IPS-NIHi7 (cell line): Measurements from ENCODE around the gene IYD.
"Not testable (repeated sequence)": the region's sequence is repeated elsewhere in the genome, so short reads cannot be mapped to it uniquely, and the experiment has no call there.

Experiments
- DNase-seq: peaks from one replicate; pipeline ENCODE4 v3.0.0; 2012; ENCODE audit warnings: mixed read lengths; ENCODE audit errors: extremely low spot score

Gene IYD

GRCh38 chr6:150352321-150353296 is 16.2 kb upstream of the IYD start:
- DNase-seq = no peak

GRCh38 chr6:150353445-150353844 is 15.4 kb upstream of the IYD start:
- DNase-seq = no peak

- no peak for DNase-seq
Observed at GRCh38 chr6:150354754-150355571, 13.8 kb upstream of the IYD start.

DNA sequence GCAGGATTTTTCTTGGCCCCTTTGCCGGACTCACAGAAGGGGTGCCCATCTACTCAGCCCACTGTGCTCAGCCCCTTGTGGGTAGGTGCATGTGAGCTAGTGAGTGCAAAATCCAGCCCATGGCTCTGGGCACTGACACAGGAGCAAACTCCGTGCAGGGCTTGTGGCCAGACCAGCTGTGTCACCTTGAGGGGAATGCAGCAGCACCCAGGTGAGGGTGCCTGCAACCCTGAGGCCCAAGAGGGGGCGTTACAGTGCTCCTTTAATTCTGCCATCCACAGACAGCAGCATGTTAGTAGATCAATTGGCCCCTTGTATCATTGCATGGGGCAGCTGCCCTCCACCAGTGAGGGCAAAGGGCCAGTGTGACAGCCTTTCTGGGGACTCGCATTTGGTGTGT is 12.9 kb upstream of the IYD start:
- DNase-seq = no peak

DNA sequence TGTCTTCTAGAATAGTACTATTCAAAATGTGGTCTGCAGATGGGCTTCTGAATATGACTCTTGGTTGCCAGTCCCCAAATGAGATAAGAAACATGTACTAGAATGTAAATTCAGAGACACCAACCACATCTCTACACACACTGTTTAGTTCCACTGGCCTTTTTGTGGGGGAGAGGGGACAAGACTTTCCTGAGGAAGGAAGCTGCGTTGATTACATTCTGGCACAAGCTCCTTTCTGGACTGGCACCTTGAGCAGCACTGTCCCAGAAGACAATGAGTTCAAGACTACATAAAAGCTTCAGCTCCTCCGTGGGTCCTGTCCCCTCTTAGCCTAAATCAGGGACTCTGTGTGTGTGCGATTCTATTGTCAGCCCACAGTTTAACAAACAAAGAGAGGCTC is 6.9 kb upstream of the IYD start:
- no peak for DNase-seq

DNA sequence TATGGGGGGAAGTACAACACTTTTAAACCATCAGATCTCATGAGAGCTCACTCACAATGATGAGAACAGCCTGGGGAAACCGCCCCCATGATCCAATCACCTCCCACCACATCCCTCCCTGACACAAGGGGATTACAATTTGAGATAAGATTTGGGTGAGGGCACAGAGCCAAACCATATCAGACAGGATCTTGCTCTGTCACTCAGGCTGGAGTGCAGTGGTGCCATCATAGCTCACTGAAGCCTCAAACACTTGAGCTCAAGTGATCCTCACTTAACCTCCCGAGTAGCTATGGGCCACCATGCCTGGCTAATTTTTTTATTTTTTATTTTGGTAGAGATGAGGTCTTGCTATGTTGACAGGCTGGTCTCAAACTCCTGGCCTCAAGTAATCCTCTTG is 5.1 kb upstream of the IYD start:
- no peak for DNase-seq

DNA sequence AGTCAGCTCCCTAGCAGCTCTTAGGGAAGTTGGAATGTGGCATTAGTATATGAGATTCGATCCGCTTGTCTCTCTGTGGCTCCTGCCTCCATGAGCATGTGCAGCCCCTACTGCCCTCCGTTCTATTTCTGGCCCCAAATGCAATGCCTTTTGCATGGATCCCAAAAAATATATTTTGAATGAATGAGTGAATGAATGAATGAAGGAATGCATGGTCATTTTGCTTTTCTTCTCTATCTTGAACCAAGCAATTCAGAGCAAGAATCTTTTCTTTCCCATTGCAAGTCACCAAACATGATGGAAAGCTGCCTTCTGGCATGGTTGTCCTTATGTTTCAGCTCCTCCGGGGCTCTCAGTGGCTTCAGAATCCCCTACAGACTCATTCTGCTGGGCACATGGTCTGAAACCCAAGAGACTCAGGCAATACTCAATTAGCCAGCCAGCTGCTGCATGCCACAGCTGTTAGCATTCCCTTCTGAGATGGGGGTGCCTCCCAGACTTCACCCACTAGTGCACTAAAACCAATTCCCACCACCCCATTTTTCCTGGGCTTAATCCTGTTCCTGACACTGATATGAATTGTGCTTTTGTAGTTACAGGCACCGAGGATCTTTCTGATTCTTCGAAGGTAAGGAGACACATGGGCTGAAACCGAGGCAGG is 2.6 kb upstream of the IYD start:
- DNase-seq = no peak

GRCh38 chr6:150369408-150369807 is 596 bp downstream of the IYD start:
- DNase-seq = no peak

GRCh38 chr6:150370112-150370511 is 1.3 kb downstream of the IYD start:
- no peak for DNase-seq

DNA sequence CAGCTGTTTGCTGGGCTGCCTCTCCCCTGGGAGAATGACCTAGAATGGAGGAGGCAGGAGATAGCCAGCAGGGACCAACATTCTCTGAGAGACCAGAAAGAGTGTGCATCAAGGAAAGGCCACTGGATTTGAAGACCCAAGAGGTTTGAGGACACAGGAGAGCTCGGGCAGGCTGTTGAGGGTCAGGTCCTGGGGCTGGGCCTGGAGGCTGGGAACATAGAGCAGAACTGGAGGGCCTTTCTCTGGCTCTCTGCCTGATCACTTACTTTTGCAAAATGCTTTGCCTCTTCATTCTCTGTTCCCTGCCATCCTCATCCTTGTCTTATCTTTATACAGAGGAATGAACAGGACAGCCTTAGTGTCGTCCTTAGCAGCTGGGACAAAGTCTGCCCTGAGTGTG is 2.5 kb downstream of the IYD start:
- DNase-seq = no peak

- DNase-seq = no peak
Observed at GRCh38 chr6:150372051-150372450, 3.2 kb downstream of the IYD start.

DNA sequence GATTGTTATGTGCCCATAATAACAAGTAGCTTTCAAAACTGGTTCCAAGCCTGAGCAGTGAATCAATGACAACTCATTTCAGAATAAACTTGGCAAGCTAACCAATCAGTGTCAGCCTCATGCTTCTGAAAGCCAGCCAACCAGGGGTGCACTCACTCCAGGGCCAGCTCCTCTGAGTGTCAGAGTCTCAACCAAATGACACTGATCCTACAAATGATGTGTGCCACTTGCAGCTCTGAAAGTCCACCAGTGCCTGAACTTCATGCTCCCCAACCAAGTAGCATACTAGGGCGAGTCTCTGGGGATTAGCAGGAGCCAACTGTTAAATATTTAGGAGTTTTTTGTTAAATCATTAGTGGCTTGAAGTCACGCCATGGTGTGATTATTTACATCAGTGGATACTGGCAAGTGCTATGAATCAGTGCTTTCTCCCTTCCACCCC is 4.5 kb downstream of the IYD start:
- no peak for DNase-seq

- DNase-seq = not testable (repeated sequence)
Observed at GRCh38 chr6:150374346-150374745, 5.5 kb downstream of the IYD start.

- DNase-seq = no peak
Observed at GRCh38 chr6:150377211-150377781, 8.5 kb downstream of the IYD start.

DNA sequence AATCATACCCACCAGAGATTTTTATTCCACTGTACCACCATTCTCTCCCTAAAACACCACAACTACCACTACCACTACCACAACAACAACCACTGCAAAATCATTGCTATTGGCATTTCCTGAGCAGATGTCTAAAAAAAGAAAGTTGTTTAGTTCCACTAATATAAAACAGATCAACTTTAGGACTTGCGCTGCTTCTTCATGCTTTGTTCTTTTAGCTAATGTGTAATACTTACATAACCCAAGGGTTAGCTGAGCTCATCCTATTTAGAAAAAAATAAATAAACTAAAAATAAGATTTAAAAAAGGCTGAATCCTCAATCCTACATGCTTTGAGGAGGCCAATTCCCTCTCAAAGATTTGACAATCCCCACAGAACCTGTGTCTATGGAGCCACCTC is 11.4 kb downstream of the IYD start:
- DNase-seq = no peak

DNA sequence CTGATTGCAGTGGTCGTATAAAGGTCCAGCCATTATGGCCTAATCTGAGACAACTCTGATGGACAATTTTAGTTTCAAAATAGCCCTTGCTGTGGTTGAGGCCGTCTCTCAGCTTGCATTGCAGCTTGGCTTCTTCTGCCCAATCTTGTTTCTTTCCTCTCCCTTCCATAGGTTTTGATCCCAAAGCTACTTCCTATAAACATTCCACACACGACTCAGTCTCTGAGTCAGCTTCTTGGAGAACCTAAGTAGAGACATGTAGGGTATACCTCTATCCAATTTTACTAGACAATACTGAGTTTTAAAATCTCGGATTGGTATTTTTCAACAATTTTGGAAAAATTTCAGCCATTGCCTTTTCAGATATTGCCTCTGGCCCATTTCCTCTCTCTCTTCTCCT is 13.4 kb downstream of the IYD start:
- DNase-seq = no peak

DNA sequence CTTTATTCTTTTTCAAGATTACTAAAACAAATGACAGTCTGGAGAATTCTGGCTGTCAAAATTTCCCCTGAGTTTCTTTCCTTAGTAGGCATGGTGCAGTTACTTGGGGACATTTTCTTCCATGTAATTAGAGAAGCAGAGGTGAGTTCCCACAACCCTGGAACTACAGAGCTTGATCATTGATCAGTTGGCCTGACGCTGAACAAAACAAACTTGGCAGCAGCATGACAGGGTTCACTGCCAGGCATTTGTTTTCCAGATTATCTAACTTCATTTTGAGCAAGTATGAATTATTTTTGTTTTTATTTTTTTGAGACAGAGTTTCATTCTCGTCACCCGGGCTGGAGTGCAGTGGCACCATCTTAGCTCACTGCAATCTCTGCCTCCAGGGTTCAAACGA is 22.6 kb downstream of the IYD start:
- DNase-seq = no peak

- DNase-seq = no peak
Observed at GRCh38 chr6:150391890-150392289, 23.1 kb downstream of the IYD start.

DNA sequence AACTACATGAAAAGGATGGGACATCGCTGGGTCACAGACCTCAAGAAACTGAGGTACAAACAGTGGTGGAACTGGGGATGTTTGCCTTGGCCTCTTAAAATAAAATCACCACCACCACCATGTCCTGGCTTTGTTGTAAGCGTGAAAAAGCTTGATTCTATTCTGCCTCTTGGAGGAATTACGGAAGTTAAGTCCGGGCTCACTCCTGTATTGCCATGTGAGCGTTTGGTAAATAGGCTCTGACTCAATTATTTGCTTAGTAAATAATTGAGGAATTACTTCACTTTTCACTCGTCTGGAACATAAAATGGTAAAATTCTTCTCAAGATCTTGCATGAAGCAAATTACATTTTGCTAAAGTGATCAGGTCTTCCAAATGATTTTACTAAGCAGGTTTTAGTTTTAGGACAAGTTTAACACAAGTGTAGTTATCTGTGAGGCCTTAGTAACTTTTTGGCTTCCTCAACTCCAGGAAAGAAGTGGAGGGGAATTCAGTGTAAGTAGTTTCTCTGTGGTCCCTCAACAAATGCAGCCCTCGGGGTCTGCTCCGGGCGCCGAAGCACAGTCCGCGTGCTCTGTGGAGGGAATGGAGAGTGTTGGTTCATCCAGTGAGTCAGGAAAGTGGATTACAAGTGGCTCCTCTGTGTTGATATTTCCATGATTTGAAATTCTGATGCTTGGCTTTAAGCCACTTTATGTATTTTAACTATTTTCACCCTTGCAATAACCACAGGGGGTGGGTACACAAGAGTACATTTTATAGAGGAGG is 23.8 kb downstream of the IYD start:
- DNase-seq = no peak

GRCh38 chr6:150394053-150394898 is 25.5 kb downstream of the IYD start:
- DNase-seq = no peak
